Endodermal cell (in vitro differentiated cells): ENCODE measurements around the gene PABPC5. TPM values are rescaled to one million over a fixed set of nuclear protein-coding genes. Genes with fewer than 3 reads are reported as not detected.

ENCODE experiments used
- DNase-seq: peaks from one replicate; pipeline ENCODE4 v3.0.0-alpha.2; 2017
- H3K27ac ChIP-seq: 2 replicates; pipeline ENCODE4 v1.5.1; 2013; ENCODE audit warnings: mild to moderate bottlenecking, low read depth, low read length, moderate library complexity
- H3K27me3 ChIP-seq: 2 replicates; pipeline ENCODE4 v1.6.1; 2013; ENCODE audit warnings: mild to moderate bottlenecking, low read length, moderate library complexity; ENCODE audit not compliant: insufficient read depth, control insufficient read depth, poor library complexity, severe bottlenecking
- H3K36me3 ChIP-seq: 2 replicates; pipeline ENCODE4 v1.7.0; 2013; ENCODE audit warnings: mild to moderate bottlenecking, low read length, moderate library complexity; ENCODE audit not compliant: control insufficient read depth, insufficient read depth
- H3K4me1 ChIP-seq: one replicate; pipeline ENCODE4 v1.7.0; 2013; ENCODE audit warnings: low read length; ENCODE audit not compliant: control insufficient read depth, insufficient read depth
- H3K4me3 ChIP-seq: 2 replicates; pipeline ENCODE4 v1.5.1; 2013; ENCODE audit warnings: mild to moderate bottlenecking, low read length, moderate library complexity
- H3K9ac ChIP-seq: 2 replicates; pipeline ENCODE4 v1.6.1; 2013; ENCODE audit warnings: mild to moderate bottlenecking, low read length, moderate library complexity; ENCODE audit not compliant: poor library complexity, severe bottlenecking; ENCODE audit errors: extremely low read depth
- H3K9me3 ChIP-seq: 2 replicates; pipeline ENCODE4 v1.6.1; 2013; ENCODE audit warnings: mild to moderate bottlenecking, low read length, moderate library complexity; ENCODE audit not compliant: control insufficient read depth
- H3K27ac Mint-ChIP-seq: 2 replicates; pipeline ENCODE4 v1.8.0; 2020; ENCODE audit warnings: mixed read lengths
- H3K27me3 Mint-ChIP-seq: 2 replicates; pipeline ENCODE4 v1.8.0; 2021; ENCODE audit warnings: mild to moderate bottlenecking, mixed read lengths; ENCODE audit not compliant: insufficient read depth
- H3K36me3 Mint-ChIP-seq: 2 replicates; pipeline ENCODE4 v1.8.0; 2020; ENCODE audit warnings: low read depth, mixed read lengths
- H3K4me1 Mint-ChIP-seq: 2 replicates; pipeline ENCODE4 v1.8.0; 2020; ENCODE audit warnings: mixed read lengths
- H3K4me3 Mint-ChIP-seq: 2 replicates; pipeline ENCODE4 v1.8.0; 2020; ENCODE audit warnings: mild to moderate bottlenecking, moderate library complexity, mixed read lengths
- H3K9me3 Mint-ChIP-seq: 2 replicates; pipeline ENCODE4 v1.8.0; 2020; ENCODE audit warnings: mild to moderate bottlenecking, mixed read lengths
- CTCF ChIP-seq: fragments of 200-600 bp; sonication (generic); conservative IDR thresholded peaks from 2 replicates; pipeline ENCODE4 v1.5.0; 2021; ENCODE audit warnings: antibody characterized with exemption, mild to moderate bottlenecking
- WGBS, 2 experiments: methylation state at CpG; one replicate each; pipeline versions ENCODE4 v1.1.5 to v1.1.7; 2013; ENCODE audit warnings: missing lambda C conversion rate in 2 of 2, mixed read lengths in 1 of 2; ENCODE audit not compliant: insufficient coverage in 1 of 2, insufficient read length in 1 of 2; 5-methylcytosine and 5-hydroxymethylcytosine counted together
- total RNA-seq, 2 donors: library from RNA; stranded (reverse); fragmentation: NEBNext Ultra II Directional in 1 of 2; extraction: Animal tissue kit (Norgen Biotek cat#: 25700) in 1 of 2; gene quantifications; 2 replicates in 1 of 2; 3 replicates in 1 of 2; pipeline ENCODE4 v1.2.1, GENCODE V29; 2021

PABPC5 gene
- total RNA-seq, 2 donors from 2014 or later = 2.5 to 3.1 TPM

- WGBS, 2 experiments = 82 to 93% methylated on average over 3 to 14 of the region's 14 CpGs
- no peaks in the 10 kb centered on the region for H3K9me3 Mint-ChIP-seq
- H3K27ac Mint-ChIP-seq = no peak overlapping the region
- peak overlapping the region; percentile 75 for H3K4me3 Mint-ChIP-seq
- no peak for TF ChIP-seq CTCF
- peak overlapping the region; percentile 81 for H3K4me3 ChIP-seq
- no peaks in the 10 kb centered on the region for H3K4me1 ChIP-seq
- no peaks in the 10 kb centered on the region for H3K36me3 ChIP-seq
- H3K4me1 Mint-ChIP-seq = no peaks in the 10 kb centered on the region
- peaks cover 11% of the 10 kb centered on the region for H3K27me3 Mint-ChIP-seq
- H3K27me3 ChIP-seq = no peaks in the 10 kb centered on the region
- DNase-seq = peak; percentile 63
- H3K9me3 ChIP-seq = no peaks in the 10 kb centered on the region
- peak overlapping the region; percentile 78 for H3K27ac ChIP-seq
- peak overlapping the region; percentile 11 for H3K9ac ChIP-seq
- no peaks in the 10 kb centered on the region for H3K36me3 Mint-ChIP-seq
Measured at GRCh38 chrX:91435395-91435794, 756 bp downstream of the PABPC5 start.
